ENCODE results near the gene SPEG.

Gene SPEG

DNA sequence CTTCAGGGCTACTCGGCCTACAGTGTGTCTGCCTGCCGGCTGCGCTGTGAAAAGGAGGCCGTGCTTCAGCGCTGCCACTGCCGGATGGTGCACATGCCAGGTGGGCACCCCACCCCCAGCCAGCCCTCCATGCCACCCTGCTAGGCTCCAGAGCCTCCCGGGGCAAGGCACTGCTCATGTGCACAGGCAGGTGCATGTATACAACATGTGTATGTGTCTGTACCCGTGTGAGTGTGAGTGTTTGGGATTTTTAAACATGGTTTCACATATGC, 97.7 kb downstream of the SPEG start:
- TF ChIP-seq EZH2phosphoT487 (IDR thresholded peaks at IDR 0.05; ENCODE audit: low read depth), result no peak
- TF ChIP-seq, protein P1, sequence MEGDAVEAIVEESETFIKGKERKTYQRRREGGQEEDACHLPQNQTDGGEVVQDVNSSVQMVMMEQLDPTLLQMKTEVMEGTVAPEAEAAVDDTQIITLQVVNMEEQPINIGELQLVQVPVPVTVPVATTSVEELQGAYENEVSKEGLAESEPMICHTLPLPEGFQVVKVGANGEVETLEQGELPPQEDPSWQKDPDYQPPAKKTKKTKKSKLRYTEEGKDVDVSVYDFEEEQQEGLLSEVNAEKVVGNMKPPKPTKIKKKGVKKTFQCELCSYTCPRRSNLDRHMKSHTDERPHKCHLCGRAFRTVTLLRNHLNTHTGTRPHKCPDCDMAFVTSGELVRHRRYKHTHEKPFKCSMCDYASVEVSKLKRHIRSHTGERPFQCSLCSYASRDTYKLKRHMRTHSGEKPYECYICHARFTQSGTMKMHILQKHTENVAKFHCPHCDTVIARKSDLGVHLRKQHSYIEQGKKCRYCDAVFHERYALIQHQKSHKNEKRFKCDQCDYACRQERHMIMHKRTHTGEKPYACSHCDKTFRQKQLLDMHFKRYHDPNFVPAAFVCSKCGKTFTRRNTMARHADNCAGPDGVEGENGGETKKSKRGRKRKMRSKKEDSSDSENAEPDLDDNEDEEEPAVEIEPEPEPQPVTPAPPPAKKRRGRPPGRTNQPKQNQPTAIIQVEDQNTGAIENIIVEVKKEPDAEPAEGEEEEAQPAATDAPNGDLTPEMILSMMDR (IDR thresholded peaks at IDR 0.05; ENCODE audit: low read depth, low read length), result no peak
- peaks cover 28% of the 10 kb centered on the region for H3K27me3 ChIP-seq (ENCODE audit: low read depth, low read length)

DNA sequence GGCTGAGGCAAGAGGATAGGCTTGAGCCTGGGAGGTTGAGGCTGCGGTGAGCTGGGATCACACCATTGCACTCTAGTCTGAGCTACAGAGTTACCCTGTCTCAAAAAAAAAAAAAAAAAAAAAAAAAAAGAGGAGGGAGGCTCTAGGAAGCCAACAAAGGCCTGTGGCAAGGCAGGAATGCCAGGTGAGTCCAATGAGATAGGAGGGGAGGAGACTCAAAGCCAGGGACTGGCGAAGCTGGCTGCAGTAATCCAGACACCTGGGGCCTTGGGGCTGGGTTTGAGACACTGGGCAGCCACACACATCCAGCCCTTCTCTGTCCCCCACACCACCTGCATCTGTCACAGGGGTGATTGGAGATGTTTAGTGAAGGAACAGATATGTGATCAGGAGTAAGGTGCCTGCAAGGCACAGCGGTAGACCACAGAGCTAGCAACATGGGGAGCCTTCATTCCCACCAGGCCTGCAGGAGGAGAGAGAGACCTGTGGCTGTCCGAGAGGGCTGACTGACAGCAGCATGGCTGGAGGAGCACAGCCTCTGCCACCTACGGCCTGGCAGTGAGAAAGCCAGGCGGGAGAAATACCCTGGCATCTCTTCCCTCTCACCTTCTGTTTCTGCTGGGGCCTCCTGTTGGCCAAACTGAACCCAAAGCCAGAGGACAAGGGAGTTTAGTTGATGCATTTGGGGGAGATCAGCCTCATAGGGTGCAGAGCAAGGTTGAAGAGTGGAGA, 99.5 kb downstream of the SPEG start:
- H3K4me1 ChIP-seq (ENCODE audit: low read length), result no peaks in the 10 kb centered on the region
- H3K27me3 ChIP-seq (ENCODE audit: low read depth, low read length), result peaks cover 18% of the 10 kb centered on the region
- H3K27ac ChIP-seq (ENCODE audit: low read length), result no peak overlapping the region
- H3K4me3 ChIP-seq (ENCODE audit: low read length), result no peak overlapping the region
- no peaks in the 10 kb centered on the region for H4K20me1 ChIP-seq (ENCODE audit: insufficient read depth, low read length)
- H3K9me3 ChIP-seq (ENCODE audit: insufficient read depth, low read length), result no peaks in the 10 kb centered on the region
- TF ChIP-seq, protein P1 (IDR thresholded peaks at IDR 0.05; ENCODE audit: low read depth, low read length), result no peak
- no peak for TF ChIP-seq EZH2phosphoT487 (IDR thresholded peaks at IDR 0.05; ENCODE audit: low read depth)
- H3K4me2 ChIP-seq (ENCODE audit: low read length), result no peak overlapping the region
- H3K9ac ChIP-seq (ENCODE audit: low read length), result no peak overlapping the region
- no peak overlapping the region for H2AFZ ChIP-seq (ENCODE audit: low read depth, low read length)
- no peaks in the 10 kb centered on the region for H3K79me2 ChIP-seq (ENCODE audit: low read length)
- H3K36me3 ChIP-seq (replicated peaks; ENCODE audit: low read depth, low read length), result no peaks in the 10 kb centered on the region

More for the DNA sequence above, 97.7 kb downstream of the SPEG start:
- Histone ChIP-seq H3K79me2 (ENCODE audit: low read length) (no peaks in the 10 kb centered on the region), H4K20me1 (ENCODE audit: insufficient read depth, low read length) (no peaks in the 10 kb centered on the region), H2AFZ (ENCODE audit: low read depth, low read length) (no peak overlapping the region), H3K4me2 (ENCODE audit: low read length) (no peak overlapping the region), H3K36me3 (replicated peaks; ENCODE audit: low read depth, low read length) (no peaks in the 10 kb centered on the region), H3K27ac (ENCODE audit: low read length) (no peak overlapping the region), H3K4me1 (ENCODE audit: low read length) (no peaks in the 10 kb centered on the region), H3K4me3 (ENCODE audit: low read length) (no peak overlapping the region), H3K9ac (ENCODE audit: low read length) (no peak overlapping the region), H3K9me3 (ENCODE audit: insufficient read depth, low read length) (no peaks in the 10 kb centered on the region)

DNA sequence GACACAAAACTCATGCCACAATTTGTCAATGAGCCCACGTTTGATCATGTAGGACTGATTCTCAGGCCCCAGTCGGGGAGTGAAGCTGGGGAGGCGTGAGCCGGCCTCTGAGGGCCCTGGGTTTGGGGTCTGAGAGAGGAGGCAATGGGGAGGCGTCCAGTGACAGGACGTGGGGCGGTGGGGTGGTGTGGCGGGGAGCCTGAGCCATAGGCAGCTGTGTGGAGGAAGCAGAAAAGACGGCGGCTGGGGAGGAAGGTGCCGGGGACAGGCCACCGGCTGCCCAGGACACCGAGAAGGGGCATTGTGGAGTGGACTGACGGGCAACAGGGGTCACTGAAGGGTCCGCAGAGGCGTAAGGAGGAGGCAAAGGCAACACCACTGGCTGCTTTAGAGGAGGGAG, 101.8 kb downstream of the SPEG start:
- no peaks in the 10 kb centered on the region for H3K9me3 ChIP-seq (ENCODE audit: insufficient read depth, low read length)
- no peaks in the 10 kb centered on the region for H3K4me1 ChIP-seq (ENCODE audit: low read length)
- no peak overlapping the region for H3K4me3 ChIP-seq (ENCODE audit: low read length)
- peaks cover 8% of the 10 kb centered on the region for H3K27me3 ChIP-seq (ENCODE audit: low read depth, low read length)
- H3K4me2 ChIP-seq (ENCODE audit: low read length), result no peak overlapping the region
- H4K20me1 ChIP-seq (ENCODE audit: insufficient read depth, low read length), result peaks cover 7% of the 10 kb centered on the region; the same call in 1 of the 2 replicates
- H3K27ac ChIP-seq (ENCODE audit: low read length), result no peak overlapping the region
- H3K36me3 ChIP-seq (replicated peaks; ENCODE audit: low read depth, low read length), result peaks cover 8% of the 10 kb centered on the region
- no peak overlapping the region for H3K9ac ChIP-seq (ENCODE audit: low read length)
- H2AFZ ChIP-seq (ENCODE audit: low read depth, low read length), result no peak overlapping the region
- TF ChIP-seq, protein P1 (IDR thresholded peaks at IDR 0.05; ENCODE audit: low read depth, low read length), result no peak
- no peak for TF ChIP-seq EZH2phosphoT487 (IDR thresholded peaks at IDR 0.05; ENCODE audit: low read depth)
- H3K79me2 ChIP-seq (ENCODE audit: low read length), result no peaks in the 10 kb centered on the region

DNA sequence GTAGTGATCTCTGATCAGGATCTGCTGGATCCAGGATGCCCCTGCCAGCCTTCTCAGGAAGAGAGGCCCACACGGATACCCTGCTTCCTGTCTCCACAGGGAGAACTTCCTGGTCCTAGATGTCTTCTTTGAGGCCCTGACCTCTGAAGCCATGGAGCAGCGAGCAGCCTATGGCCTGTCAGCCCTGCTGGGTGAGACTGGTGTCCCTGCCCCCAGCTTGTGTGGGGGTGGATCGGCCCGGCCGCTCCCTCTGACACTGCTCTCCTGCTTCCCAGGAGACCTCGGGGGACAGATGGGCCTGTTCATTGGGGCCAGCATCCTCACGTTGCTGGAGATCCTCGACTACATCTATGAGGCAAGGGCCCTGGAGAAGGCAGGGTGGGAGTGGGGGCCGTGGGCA, 102.3 kb downstream of the SPEG start:
- Histone ChIP-seq H3K4me1 (ENCODE audit: low read length) (peaks cover under 1% of the 10 kb centered on the region), H3K9me3 (ENCODE audit: insufficient read depth, low read length) (no peaks in the 10 kb centered on the region)

More for the DNA sequence above, 102.3 kb downstream of the SPEG start:
- Histone ChIP-seq H3K27ac (ENCODE audit: low read length) (no peak overlapping the region), H4K20me1 (ENCODE audit: insufficient read depth, low read length) (peaks cover 7% of the 10 kb centered on the region; the same call in 1 of the 2 replicates), H2AFZ (ENCODE audit: low read depth, low read length) (no peak overlapping the region), H3K36me3 (replicated peaks; ENCODE audit: low read depth, low read length) (peaks cover 8% of the 10 kb centered on the region), H3K9ac (ENCODE audit: low read length) (no peak overlapping the region), H3K27me3 (ENCODE audit: low read depth, low read length) (peaks cover 4% of the 10 kb centered on the region; the same call in 1 of the 2 replicates), H3K4me2 (ENCODE audit: low read length) (no peak overlapping the region), H3K4me3 (ENCODE audit: low read length) (no peak overlapping the region), H3K79me2 (ENCODE audit: low read length) (no peaks in the 10 kb centered on the region)
- no peak for TF ChIP-seq EZH2phosphoT487 (IDR thresholded peaks at IDR 0.05; ENCODE audit: low read depth)
- TF ChIP-seq, protein P1 (IDR thresholded peaks at IDR 0.05; ENCODE audit: low read depth, low read length), result no peak

All from OCI-LY3 (cell line).